ENCODE results near the gene PYROXD2.

- TF ChIP-seq RFX3 (CRISPR knock-in tag; IDR thresholded peaks at IDR 0.05) = no peak
- no peak for TF ChIP-seq NR2C2 (CRISPR knock-in tag; IDR thresholded peaks at IDR 0.05; ENCODE audit: borderline replicate concordance)
- no peak for TF ChIP-seq ZNF318 (CRISPR knock-in tag; IDR thresholded peaks at IDR 0.05)
- TF ChIP-seq FOXJ3 (CRISPR knock-in tag; IDR thresholded peaks at IDR 0.05; ENCODE audit: borderline replicate concordance) = no peak
- TF ChIP-seq PBX3 (CRISPR knock-in tag; IDR thresholded peaks at IDR 0.05; ENCODE audit: borderline replicate concordance) = no peak
- no peak for TF ChIP-seq ZNF230 (CRISPR knock-in tag; IDR thresholded peaks at IDR 0.05)
- TF ChIP-seq, protein P1, sequence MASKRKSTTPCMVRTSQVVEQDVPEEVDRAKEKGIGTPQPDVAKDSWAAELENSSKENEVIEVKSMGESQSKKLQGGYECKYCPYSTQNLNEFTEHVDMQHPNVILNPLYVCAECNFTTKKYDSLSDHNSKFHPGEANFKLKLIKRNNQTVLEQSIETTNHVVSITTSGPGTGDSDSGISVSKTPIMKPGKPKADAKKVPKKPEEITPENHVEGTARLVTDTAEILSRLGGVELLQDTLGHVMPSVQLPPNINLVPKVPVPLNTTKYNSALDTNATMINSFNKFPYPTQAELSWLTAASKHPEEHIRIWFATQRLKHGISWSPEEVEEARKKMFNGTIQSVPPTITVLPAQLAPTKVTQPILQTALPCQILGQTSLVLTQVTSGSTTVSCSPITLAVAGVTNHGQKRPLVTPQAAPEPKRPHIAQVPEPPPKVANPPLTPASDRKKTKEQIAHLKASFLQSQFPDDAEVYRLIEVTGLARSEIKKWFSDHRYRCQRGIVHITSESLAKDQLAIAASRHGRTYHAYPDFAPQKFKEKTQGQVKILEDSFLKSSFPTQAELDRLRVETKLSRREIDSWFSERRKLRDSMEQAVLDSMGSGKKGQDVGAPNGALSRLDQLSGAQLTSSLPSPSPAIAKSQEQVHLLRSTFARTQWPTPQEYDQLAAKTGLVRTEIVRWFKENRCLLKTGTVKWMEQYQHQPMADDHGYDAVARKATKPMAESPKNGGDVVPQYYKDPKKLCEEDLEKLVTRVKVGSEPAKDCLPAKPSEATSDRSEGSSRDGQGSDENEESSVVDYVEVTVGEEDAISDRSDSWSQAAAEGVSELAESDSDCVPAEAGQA (IDR thresholded peaks at IDR 0.05; ENCODE audit: low read depth) = no peak
- TF ChIP-seq, protein P1 (CRISPR knock-in tag; IDR thresholded peaks at IDR 0.05; ENCODE audit: borderline replicate concordance) = no peak
Measured at GRCh38 chr10:98364432-98365102, 50.4 kb downstream of the PYROXD2 start.
